ENCODE measurements around the gene COX7B2.

- no peak for TF ChIP-seq POLR2A (IDR thresholded peaks at IDR 0.05; ENCODE audit: low read depth, low read length)
- TF ChIP-seq, protein P1, sequence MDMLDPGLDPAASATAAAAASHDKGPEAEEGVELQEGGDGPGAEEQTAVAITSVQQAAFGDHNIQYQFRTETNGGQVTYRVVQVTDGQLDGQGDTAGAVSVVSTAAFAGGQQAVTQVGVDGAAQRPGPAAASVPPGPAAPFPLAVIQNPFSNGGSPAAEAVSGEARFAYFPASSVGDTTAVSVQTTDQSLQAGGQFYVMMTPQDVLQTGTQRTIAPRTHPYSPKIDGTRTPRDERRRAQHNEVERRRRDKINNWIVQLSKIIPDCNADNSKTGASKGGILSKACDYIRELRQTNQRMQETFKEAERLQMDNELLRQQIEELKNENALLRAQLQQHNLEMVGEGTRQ (IDR thresholded peaks at IDR 0.05; ENCODE audit: low read depth, low read length), result no peak
- no peak for TF ChIP-seq CTCF (conservative IDR thresholded peaks at IDR 0.05; ENCODE audit: low read depth, low read length)
- TF ChIP-seq, protein P2, sequence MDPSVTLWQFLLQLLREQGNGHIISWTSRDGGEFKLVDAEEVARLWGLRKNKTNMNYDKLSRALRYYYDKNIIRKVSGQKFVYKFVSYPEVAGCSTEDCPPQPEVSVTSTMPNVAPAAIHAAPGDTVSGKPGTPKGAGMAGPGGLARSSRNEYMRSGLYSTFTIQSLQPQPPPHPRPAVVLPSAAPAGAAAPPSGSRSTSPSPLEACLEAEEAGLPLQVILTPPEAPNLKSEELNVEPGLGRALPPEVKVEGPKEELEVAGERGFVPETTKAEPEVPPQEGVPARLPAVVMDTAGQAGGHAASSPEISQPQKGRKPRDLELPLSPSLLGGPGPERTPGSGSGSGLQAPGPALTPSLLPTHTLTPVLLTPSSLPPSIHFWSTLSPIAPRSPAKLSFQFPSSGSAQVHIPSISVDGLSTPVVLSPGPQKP (IDR thresholded peaks at IDR 0.05; ENCODE audit: borderline replicate concordance, low read depth, low read length), result no peak
- TF ChIP-seq MAZ (IDR thresholded peaks at IDR 0.05; ENCODE audit: borderline replicate concordance, low read depth, low read length), result no peak
- no peak for TF ChIP-seq MXI1 (IDR thresholded peaks at IDR 0.05; ENCODE audit: borderline replicate concordance, low read depth, low read length)
- TF ChIP-seq RCOR1 (IDR thresholded peaks at IDR 0.05; ENCODE audit: insufficient replicate concordance, low read length), result no peak
- TF ChIP-seq NFE2L2 (IDR thresholded peaks at IDR 0.05; ENCODE audit: low read depth, low read length), result no peak
- TF ChIP-seq MAFK (IDR thresholded peaks at IDR 0.05; ENCODE audit: low read depth, low read length), result no peak
- TF ChIP-seq RFX5 (IDR thresholded peaks at IDR 0.05; ENCODE audit: low read depth, low read length), result no peak
These were observed 21.8 kb upstream of the COX7B2 start for GRCh38 chr4:46930891-46931290.

Data from IMR-90 (cell line).